VCaP (cell line): Measurements from ENCODE around the gene PLEKHH3.
"Not testable (repeated sequence)": the region's sequence is repeated elsewhere in the genome, so short reads cannot be mapped to it uniquely, and the experiment has no call there.

Experiments
- H3K27ac ChIP-seq: fragments of 450-650 bp; 2 replicates; pipeline ENCODE4 v1.5.1; 2017
- CTCF ChIP-seq: fragments of 450-650 bp; conservative IDR thresholded peaks from 2 replicates; pipeline ENCODE4 v1.5.1; 2017; ENCODE audit warnings: mild to moderate bottlenecking, moderate library complexity

Gene PLEKHH3

GRCh38 chr17:42632949-42633444 lies 43.8 kb downstream of the PLEKHH3 start:
- no peak overlapping the region for H3K27ac ChIP-seq

GRCh38 chr17:42629411-42630009 lies 47.3 kb downstream of the PLEKHH3 start:
- no peak overlapping the region for H3K27ac ChIP-seq
- no peak for TF ChIP-seq CTCF

More at GRCh38 chr17:42632949-42633444, 43.8 kb downstream of the PLEKHH3 start:
- no peak for TF ChIP-seq CTCF

- H3K27ac ChIP-seq: not testable (repeated sequence)
Observed at GRCh38 chr17:42627032-42627764, 49.6 kb downstream of the PLEKHH3 start.

- TF ChIP-seq CTCF: no peak
- no peak overlapping the region for H3K27ac ChIP-seq
Observed at GRCh38 chr17:42623732-42624596, 52.8 kb downstream of the PLEKHH3 start.

- no peak overlapping the region for H3K27ac ChIP-seq
- TF ChIP-seq CTCF: no peak
Observed at GRCh38 chr17:42623271-42623670, 53.5 kb downstream of the PLEKHH3 start.

- not testable (repeated sequence) for H3K27ac ChIP-seq
Observed at GRCh38 chr17:42621987-42622386, 54.8 kb downstream of the PLEKHH3 start.

- H3K27ac ChIP-seq: no peak overlapping the region
- TF ChIP-seq CTCF: no peak
Observed at GRCh38 chr17:42618442-42619150, 58.2 kb downstream of the PLEKHH3 start.

GRCh38 chr17:42617956-42618431 lies 58.8 kb downstream of the PLEKHH3 start:
- no peak overlapping the region for H3K27ac ChIP-seq
- no peak for TF ChIP-seq CTCF
